ENCODE data around the gene PIP5K1B. TPM values are rescaled to one million over a fixed set of nuclear protein-coding genes. Genes with fewer than 3 reads are reported as not detected.

PIP5K1B gene
- total RNA-seq, 1 experiment from 2014 or later: 2.5 TPM

GRCh38 chr9:68841276-68842052 lies 136.4 kb downstream of the PIP5K1B start:
- H4K91ac ChIP-seq (ENCODE audit: insufficient read length, low read depth, low read length): no peak overlapping the region
- no peak for DNase-seq
- Mint-ChIP-seq H3K27me3 (ENCODE audit: low read depth) (no peaks in the 10 kb centered on the region; the same call in 1 of the 2 replicates), H3K27ac (no peak overlapping the region; a peak in 1 of 7 replicates), H3K36me3 (ENCODE audit: insufficient read depth in 1 of 3, low read depth in 3 of 3) (no peaks in the 10 kb centered on the region), H3K9me3 (no peaks in the 10 kb centered on the region; a peak in 1 of 5 replicates), H3K4me1 (peaks cover 6 to 9% of the 10 kb centered on the region in 2 experiments), H3K4me3 (no peak overlapping the region)
- H2AK5ac ChIP-seq (ENCODE audit: insufficient read length, low read length): no peak overlapping the region
- no CpG with 5 or more reads among the region's 6 CpGs for whole genome bisulfite sequencing (ENCODE audit: extremely low coverage, insufficient read length, low lambda C conversion rate)
- H2BK20ac ChIP-seq (ENCODE audit: low read depth, low read length, poor library complexity, severe bottlenecking): no peak overlapping the region
- no peaks in the 10 kb centered on the region for H4K20me1 ChIP-seq (ENCODE audit: control insufficient read depth, insufficient read depth, insufficient read length)
- H2AFZ ChIP-seq (ENCODE audit: low read length): no peak overlapping the region
- no peak overlapping the region for H3T11ph ChIP-seq (ENCODE audit: low read length)
- no peak overlapping the region for H4K5ac ChIP-seq (ENCODE audit: insufficient read length, low read depth, low read length)
- H3K79me1 ChIP-seq (ENCODE audit: insufficient read depth, low read depth, low read length, poor library complexity, severe bottlenecking): no peaks in the 10 kb centered on the region
- no peak overlapping the region for H2BK5ac ChIP-seq (ENCODE audit: insufficient read length, low read length)
- H3K9me3 ChIP-seq (ENCODE audit: control insufficient read depth, low read depth, low read length): no peaks in the 10 kb centered on the region
- no peak overlapping the region for H3K4ac ChIP-seq (ENCODE audit: low read depth, low read length)
- H3K9ac ChIP-seq (ENCODE audit: extremely low read depth, insufficient read length, low read length): no peak overlapping the region
- peaks cover 5% of the 10 kb centered on the region; the same call in 1 of the 2 replicates for H3K4me1 ChIP-seq (ENCODE audit: insufficient read depth, low read length)
- no peak overlapping the region for H2BK120ac ChIP-seq (ENCODE audit: low read depth, low read length, poor library complexity, severe bottlenecking)
- no peaks in the 10 kb centered on the region for H3K27me3 ChIP-seq (ENCODE audit: insufficient read depth, low read length)
- no peak overlapping the region for H2BK15ac ChIP-seq (ENCODE audit: low read depth, low read length)
- no peak overlapping the region for H3K56ac ChIP-seq (ENCODE audit: insufficient read length, low read depth, low read length)
- no peak overlapping the region for H3K4me2 ChIP-seq (ENCODE audit: insufficient read depth, insufficient read length, low read length)
- H2BK12ac ChIP-seq (ENCODE audit: insufficient read length, low read depth, low read length): no peak overlapping the region
- H3K23ac ChIP-seq (ENCODE audit: insufficient read length, low read depth, low read length): no peak overlapping the region
- no peak overlapping the region for H3K27ac ChIP-seq (ENCODE audit: insufficient read length, low read depth, low read length)
- no peak overlapping the region for H4K8ac ChIP-seq (replicated peaks; ENCODE audit: insufficient read length, low read depth, low read length)
- no peak overlapping the region for H3K18ac ChIP-seq (ENCODE audit: insufficient read length, low read depth, low read length)
- H3K14ac ChIP-seq (ENCODE audit: insufficient read depth, low read length): no peak overlapping the region
- H3K23me2 ChIP-seq (ENCODE audit: insufficient read length, low read depth, low read length, poor library complexity, severe bottlenecking): no peaks in the 10 kb centered on the region
- TF ChIP-seq CTCF (conservative IDR thresholded peaks at IDR 0.05): no peak
- no peaks in the 10 kb centered on the region for H3K79me2 ChIP-seq (ENCODE audit: insufficient read depth, low read length)
